Hippocampal formation (tissue), 2 donors: ENCODE measurements around the gene PAQR4.

Experiments used
- DNase-seq, 2 donors: peaks; one replicate each; lab custom pipeline; 2025; lab: John Stamatoyannopoulos, UW

PAQR4 gene

DNA sequence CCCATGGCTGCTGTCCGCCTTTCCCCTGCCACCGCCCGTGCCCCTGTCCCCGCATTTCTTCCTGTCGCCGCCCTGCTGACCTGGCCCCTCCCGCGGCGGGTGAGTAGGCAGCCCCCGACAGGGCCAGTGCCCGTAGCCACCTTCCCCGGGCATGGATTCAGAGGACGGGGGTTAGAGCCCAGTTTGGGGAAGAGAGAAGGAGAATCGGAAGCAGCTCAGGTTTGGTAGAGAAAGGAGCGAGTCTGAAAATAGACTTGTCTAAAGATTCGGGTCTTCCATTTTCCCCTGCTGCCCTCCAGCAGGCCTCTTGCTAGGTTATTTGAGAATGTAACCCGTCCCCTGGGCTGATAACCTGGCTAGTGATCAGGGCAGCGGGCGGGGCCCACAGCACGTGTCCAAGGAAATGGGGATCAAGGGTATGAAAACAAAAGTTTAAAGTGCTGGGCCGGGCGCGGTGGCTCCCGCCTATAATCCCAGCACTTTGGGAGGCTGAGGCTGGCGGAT lies 35.7 kb downstream of the PAQR4 start:
- no peak for DNase-seq

DNA sequence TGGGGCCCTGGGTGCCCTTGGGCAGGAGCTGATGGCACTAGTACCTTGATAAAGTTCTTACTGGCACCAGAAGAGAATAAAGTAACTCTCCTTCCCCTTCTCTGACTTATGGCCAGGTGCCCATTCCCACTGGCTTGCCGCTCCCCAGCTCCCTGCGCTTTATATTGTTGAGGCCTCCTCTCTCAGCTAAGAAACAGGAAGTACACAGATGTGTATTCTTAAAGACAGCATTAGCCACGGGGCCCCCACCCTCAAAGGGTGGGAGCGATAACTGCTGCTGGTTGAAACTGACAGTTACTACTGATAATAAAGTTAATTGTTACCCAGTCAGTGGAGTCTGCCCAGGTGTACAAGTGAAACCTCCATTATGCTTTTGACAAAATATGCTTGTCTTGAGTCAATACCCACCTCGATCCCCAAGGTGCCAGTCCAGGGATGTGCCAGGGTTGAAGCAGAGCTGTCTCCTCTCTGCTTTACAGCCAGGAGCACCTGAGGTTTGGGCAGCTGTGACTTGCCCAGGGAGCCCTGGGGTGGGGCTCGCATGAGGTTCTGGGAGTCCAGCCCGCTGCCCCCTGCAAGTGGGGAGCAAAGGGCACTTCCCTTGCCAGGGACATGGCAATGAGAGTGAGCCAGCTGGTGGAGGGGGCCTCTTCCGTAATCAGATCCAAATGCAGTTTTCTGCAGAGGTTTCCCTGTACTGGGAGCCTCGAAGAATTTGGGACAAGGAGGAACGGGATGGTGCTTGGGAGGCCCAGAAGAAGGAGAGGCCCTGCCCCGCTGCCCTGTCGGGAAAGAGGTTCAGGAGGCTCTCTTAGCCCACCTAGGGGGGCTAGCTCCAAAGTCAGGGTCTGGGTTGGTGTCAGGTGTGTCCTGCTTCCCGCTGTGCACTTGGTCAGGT lies 38.2 kb downstream of the PAQR4 start:
- DNase-seq: no peak

- no peak for DNase-seq
Observed at GRCh38 chr16:3007957-3008689, 39.0 kb downstream of the PAQR4 start.

GRCh38 chr16:3008690-3009037 lies 39.5 kb downstream of the PAQR4 start:
- DNase-seq: no peak

DNA sequence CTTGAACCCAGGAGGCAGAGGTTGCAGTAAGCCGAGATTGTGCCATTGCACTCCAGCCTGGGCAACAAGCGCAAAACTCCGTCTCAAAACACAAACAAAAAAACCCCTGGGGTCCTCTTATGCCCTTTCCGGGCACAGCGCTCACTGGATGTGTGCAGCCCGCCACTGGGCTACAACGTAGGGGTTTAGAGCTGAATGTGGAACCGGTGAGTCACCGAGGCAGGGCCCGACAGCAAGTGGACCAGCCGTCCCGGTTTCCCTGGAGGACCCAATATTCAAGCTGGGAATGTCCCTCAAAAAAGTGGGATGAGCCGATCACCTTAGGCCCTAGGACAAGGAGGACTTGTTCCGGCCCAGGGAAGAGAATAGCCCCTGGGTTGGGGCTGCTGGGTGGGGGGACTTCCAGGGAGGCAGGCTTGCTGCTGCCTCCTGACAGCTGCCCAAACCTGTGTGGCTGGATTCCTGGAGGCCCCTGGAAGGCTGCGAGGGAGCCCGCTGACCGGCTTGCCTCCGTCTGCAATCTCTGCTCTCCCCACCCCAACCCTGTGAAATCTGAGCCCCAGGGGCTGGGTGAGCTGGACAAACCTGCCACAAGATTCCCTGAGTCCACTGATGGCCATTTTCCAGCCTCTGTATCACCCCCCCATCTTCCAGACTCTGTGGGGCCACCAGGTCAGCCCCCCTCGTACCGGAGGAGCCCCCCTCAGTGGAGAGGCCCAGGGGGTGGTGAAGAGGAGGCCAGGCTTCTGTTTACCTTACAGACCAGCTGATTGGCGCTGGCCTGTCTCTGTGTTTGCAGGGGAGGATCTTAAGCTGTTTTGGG lies 40.6 kb downstream of the PAQR4 start:
- DNase-seq: no peak

- no peak for DNase-seq
Observed at GRCh38 chr16:3010510-3010909, 41.4 kb downstream of the PAQR4 start.

DNA sequence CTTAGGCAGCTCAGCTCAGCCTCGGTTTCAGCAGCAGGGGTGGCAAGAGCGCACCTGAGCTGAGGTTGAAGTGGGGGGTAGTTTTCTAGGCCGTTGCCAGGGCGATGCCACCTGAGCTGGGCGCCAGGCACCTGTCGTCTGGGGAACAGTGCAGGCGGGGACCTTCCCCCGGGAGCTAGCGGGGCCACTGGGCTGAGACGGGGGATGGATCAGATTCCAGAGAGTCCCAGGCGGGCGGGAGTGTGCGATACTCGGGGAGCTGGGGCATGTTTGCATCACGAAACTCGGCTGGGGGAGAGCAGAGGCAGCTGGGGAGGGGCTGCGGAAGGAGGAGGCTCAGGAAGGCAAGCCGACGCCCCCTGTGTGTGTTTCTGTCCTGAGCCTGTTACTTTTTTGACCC lies 43.1 kb downstream of the PAQR4 start:
- DNase-seq: no peak

DNA sequence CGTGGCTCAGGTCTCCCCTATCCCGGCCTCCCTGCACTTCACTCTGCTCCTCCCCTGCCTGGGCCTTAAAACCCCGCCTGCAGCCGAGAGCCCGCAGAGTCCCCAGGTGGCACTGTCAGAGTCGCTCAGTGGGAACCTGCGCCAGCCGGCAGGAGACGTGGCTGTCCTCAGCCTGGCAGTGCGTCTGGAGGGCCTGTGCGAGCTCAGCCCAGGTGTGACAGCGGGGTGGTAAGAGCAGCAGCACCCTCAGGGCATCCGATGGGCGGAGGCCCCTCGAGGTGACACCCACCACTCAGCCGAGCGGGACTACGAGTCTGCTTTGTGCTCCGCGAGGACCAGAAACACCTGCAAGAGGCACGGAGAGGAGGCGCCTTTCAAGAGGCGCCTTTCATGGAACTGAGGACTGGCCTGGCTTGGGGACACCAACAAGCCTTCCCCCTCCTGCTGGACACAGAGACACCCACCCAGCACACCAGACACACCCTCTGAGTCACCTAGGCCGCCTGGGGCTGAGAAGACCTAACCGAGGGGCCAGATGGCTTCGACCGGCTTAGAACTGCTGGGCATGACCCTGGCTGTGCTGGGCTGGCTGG lies 43.8 kb downstream of the PAQR4 start, which contains the start of gene CLDN9:
CLDN9 (plus strand) TSS at position 96 of the 593 bp plus-strand sequence; CDS start at position 536, 440 bp downstream.
- no peak for DNase-seq

DNA sequence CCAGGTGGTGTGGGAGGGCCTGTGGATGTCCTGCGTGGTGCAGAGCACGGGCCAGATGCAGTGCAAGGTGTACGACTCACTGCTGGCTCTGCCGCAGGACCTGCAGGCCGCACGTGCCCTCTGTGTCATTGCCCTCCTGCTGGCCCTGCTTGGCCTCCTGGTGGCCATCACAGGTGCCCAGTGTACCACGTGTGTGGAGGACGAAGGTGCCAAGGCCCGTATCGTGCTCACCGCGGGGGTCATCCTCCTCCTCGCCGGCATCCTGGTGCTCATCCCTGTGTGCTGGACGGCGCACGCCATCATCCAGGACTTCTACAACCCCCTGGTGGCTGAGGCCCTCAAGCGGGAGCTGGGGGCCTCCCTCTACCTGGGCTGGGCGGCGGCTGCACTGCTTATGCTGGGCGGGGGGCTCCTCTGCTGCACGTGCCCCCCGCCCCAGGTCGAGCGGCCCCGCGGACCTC lies 44.4 kb downstream of the PAQR4 start:
- no peak for DNase-seq

DNA sequence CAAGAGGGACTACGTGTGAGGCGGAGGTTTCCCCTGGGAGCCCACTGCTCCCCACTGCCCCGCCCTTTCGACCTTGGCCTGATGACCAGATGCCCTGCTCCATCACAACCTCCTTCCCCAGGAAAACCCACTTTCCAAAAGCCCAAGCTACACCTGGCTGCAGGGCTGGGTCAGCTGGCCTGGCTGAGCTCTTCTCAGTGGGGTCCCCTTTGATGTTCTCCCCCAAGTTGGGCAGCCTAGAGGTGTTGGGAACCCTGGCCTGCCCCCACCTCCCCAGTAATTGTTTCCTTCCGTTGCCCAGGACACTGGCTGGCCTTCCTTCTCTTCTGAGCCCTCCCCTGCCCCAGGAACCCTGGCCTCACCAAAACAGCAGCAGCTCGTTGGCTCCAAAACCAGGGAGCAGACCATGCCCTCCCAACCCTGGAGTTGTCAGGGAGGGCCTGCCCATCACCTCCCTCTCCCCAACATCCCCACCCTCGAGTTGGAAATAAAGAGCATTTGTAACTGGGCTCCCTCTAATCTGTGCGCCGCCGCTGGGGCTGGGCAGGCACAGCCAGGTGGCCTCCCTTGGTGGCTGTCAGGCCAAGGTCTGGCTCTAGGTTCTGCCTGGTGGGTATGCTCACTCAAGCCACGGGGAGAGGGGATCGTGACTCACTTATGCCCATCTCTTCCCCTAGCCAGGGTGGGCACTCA lies 45.0 kb downstream of the PAQR4 start:
- DNase-seq: no peak

DNA sequence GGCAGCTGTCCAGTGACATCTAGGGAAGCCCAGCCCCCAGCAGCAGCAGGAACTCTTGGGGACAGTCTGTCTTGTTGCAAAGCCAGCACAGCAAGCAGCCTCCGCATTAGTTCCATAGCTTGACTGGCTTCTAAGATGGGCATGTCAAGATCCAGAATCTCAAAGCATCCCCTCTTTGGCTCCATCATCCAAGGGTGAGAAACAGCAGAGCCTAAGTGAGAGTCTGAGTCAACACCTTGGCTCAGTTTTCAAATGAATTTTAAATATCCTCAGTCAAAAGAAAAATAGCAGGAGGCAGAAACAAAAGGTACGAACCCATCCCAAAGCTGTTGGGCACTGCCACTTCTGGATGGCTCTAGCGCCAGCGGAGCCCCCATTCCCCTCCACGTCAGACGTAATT lies 45.8 kb downstream of the PAQR4 start:
- DNase-seq: no peak

DNA sequence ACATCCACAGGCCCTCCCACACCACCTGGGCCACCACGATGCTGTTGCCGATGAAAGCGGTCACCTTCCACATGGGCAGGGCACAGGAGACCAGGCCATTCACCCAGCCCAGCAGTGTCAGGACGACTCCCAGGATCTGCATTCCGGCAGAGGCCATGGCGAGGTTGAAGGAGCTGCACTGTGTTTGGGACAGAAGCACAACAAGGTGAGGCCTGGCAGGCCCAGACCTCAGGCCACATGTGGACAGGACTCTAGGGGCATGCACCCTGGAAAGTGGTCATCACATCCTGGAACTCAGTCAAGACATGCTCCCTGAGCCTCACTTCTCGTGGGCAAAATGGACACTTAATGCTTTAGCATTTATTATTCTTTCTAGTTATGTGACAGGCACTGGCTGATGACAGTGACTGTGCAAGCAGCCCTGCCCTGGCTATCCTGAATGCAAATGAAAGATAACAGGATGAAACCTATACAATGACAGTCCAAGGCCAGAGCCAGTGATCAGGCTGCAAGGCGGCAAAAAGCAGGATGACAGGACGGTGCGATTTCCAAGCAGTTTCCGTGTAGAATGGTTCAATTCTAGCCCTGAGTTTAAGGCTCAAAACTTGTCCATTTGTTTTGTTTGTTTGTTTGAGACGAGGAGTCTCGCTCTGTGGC lies 46.8 kb downstream of the PAQR4 start:
- no peak for DNase-seq

DNA sequence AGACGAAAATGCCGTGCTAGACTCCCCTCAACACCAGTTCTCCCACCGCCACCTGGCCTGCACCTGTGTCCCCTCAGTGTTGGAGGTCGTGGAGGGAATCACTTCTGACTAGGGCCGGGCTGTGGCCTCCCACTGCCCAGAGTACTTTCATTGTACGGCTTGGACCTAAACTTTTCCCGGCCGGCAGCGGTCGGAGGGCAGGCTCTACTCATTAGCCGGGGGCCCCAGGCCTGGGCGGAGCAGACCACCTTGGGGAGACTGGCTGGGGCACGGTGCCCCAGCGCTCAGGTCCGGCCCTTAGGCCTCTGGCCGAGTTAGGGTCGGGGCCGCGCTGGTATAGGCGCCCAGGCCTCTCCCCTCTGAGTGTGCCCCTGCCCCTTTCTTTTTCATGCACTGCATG lies 48.2 kb downstream of the PAQR4 start:
- DNase-seq: no peak

GRCh38 chr16:3017794-3018506 lies 48.8 kb downstream of the PAQR4 start, which contains the start of gene CLDN6:
Gene CLDN6, minus strand, starts transcription at chr16:3018183. Its CDS starts 2,162 bp downstream, at chr16:3016021.
- DNase-seq: no peak

GRCh38 chr16:3019594-3020246 lies 50.6 kb downstream of the PAQR4 start:
- DNase-seq: no peak

GRCh38 chr16:3020247-3020603 lies 51.1 kb downstream of the PAQR4 start, which contains the start of gene TNFRSF12A:
Gene TNFRSF12A, plus strand, starts transcription at chr16:3020368. Its CDS starts 30 bp downstream, at chr16:3020398.
- DNase-seq: peak in 1 of 2 donors; percentile 33

- peak in 1 of 2 donors; percentile 24 for DNase-seq
Observed at GRCh38 chr16:3020604-3021448, 51.7 kb downstream of the PAQR4 start.
